TTC549 (cell line): Measurements from ENCODE around the gene SYT9.

Experiments
- FAIRE-seq: peaks from 2 replicates; lab custom pipeline; 2012; peaks lifted over from hg19 to GRCh38; lab: Jason Lieb, UNC

Gene SYT9

GRCh38 chr11:7251836-7252682, at the start of gene SYT9:
TSS of gene SYT9 (plus strand) at chr11:7251904. CDS start at chr11:7252187, 283 bp downstream.
- no peak for FAIRE-seq

GRCh38 chr11:7202412-7202811, 49.3 kb upstream of the SYT9 start:
- no peak for FAIRE-seq

- no peak for FAIRE-seq
These were observed 46.9 kb upstream of the SYT9 start for GRCh38 chr11:7204778-7205177.

- FAIRE-seq, result no peak
These were observed 43.3 kb upstream of the SYT9 start for GRCh38 chr11:7208391-7208790.

- no peak for FAIRE-seq
These were observed 32.2 kb upstream of the SYT9 start for GRCh38 chr11:7219491-7219890.

- FAIRE-seq, result no peak
These were observed 31.1 kb upstream of the SYT9 start for GRCh38 chr11:7220636-7221035.

- no peak for FAIRE-seq
These were observed 29.1 kb upstream of the SYT9 start for GRCh38 chr11:7222619-7223018.

- FAIRE-seq, result no peak
These were observed 11.8 kb upstream of the SYT9 start for GRCh38 chr11:7239877-7240276.

GRCh38 chr11:7245341-7245740, 6.4 kb upstream of the SYT9 start:
- no peak for FAIRE-seq

- FAIRE-seq, result no peak
These were observed 5.5 kb upstream of the SYT9 start for GRCh38 chr11:7246179-7246578.

GRCh38 chr11:7250166-7250565, 1.5 kb upstream of the SYT9 start:
- FAIRE-seq, result no peak

- no peak for FAIRE-seq
These were observed 243 bp upstream of the SYT9 start for GRCh38 chr11:7251487-7251835.

GRCh38 chr11:7252683-7253213, 1.0 kb downstream of the SYT9 start:
- FAIRE-seq, result no peak

GRCh38 chr11:7253800-7254199, 2.1 kb downstream of the SYT9 start:
- no peak for FAIRE-seq

GRCh38 chr11:7254731-7255291, 3.1 kb downstream of the SYT9 start:
- FAIRE-seq, result no peak

GRCh38 chr11:7256943-7257342, 5.2 kb downstream of the SYT9 start:
- no peak for FAIRE-seq

GRCh38 chr11:7257724-7258123, 6.0 kb downstream of the SYT9 start:
- FAIRE-seq, result no peak

GRCh38 chr11:7261578-7261977, 9.9 kb downstream of the SYT9 start:
- no peak for FAIRE-seq

GRCh38 chr11:7262672-7263071, 11.0 kb downstream of the SYT9 start:
- no peak for FAIRE-seq

GRCh38 chr11:7263842-7264241, 12.1 kb downstream of the SYT9 start:
- no peak for FAIRE-seq

GRCh38 chr11:7268758-7269157, 17.1 kb downstream of the SYT9 start:
- FAIRE-seq, result no peak

GRCh38 chr11:7270233-7270865, 18.6 kb downstream of the SYT9 start:
- no peak for FAIRE-seq

GRCh38 chr11:7272373-7272772, 20.7 kb downstream of the SYT9 start:
- FAIRE-seq, result no peak
